GM21360 (cell line): Measurements from ENCODE around the gene MDN1.

Experiments
- ATAC-seq: cut with Tn5 transposase; IDR thresholded peaks from one replicate; pipeline ENCODE4 v1.9.1; 2021; ENCODE audit warnings: mild to moderate bottlenecking, moderate library complexity; ENCODE audit not compliant: unreplicated experiment

The MDN1 gene

GRCh38 chr6:89611666-89612065, 207.9 kb downstream of the MDN1 start:
- no peak for ATAC-seq

GRCh38 chr6:89610149-89610642, 209.4 kb downstream of the MDN1 start:
- no peak for ATAC-seq

GRCh38 chr6:89605861-89606260, 213.7 kb downstream of the MDN1 start:
- ATAC-seq: no peak

- no peak for ATAC-seq
These were observed 214.9 kb downstream of the MDN1 start for GRCh38 chr6:89604653-89605052.

GRCh38 chr6:89602166-89602565, 217.4 kb downstream of the MDN1 start:
- ATAC-seq: no peak

GRCh38 chr6:89599727-89600126, 219.9 kb downstream of the MDN1 start:
- ATAC-seq: no peak

GRCh38 chr6:89597988-89598387, 221.6 kb downstream of the MDN1 start:
- no peak for ATAC-seq

GRCh38 chr6:89597372-89597771, 222.2 kb downstream of the MDN1 start:
- ATAC-seq: no peak

GRCh38 chr6:89596484-89596883, 223.1 kb downstream of the MDN1 start:
- no peak for ATAC-seq

- ATAC-seq: peak; percentile 94
These were observed 223.5 kb downstream of the MDN1 start for GRCh38 chr6:89596056-89596455.
